Astrocyte of the cerebellum (primary cell): Measurements from ENCODE around the gene ACACA.
"Not testable (repeated sequence)": the region's sequence is repeated elsewhere in the genome, so short reads cannot be mapped to it uniquely, and the experiment has no call there.

ENCODE experiments used
- DNase-seq: peaks from one replicate; pipeline ENCODE4 v3.0.0-alpha.2; 2011; ENCODE audit warnings: low read depth
- H3K4me3 ChIP-seq: 2 replicates; pipeline ENCODE4 v1.5.1; 2011; ENCODE audit warnings: mild to moderate bottlenecking, low read depth, low read length, moderate library complexity
- in situ Hi-C: cut with HindIII; loops from 2 replicates; pipeline ENCODE4 v1.10.0; 2017; ENCODE audit warnings: low sequenced_read_pairs
- TF ChIP-seq, protein P1 (sequence below): IDR thresholded peaks from 2 replicates; pipeline ENCODE4 v1.5.1; 2012; ENCODE audit warnings: low read length, low read depth, moderate library complexity, mild to moderate bottlenecking; ENCODE audit errors: missing control alignments

ACACA gene

GRCh38 chr17:37422971-37423625, 16.5 kb upstream of the ACACA start:
- in situ Hi-C loops: no loop called here
- DNase-seq: no peak
- TF ChIP-seq, protein P1, sequence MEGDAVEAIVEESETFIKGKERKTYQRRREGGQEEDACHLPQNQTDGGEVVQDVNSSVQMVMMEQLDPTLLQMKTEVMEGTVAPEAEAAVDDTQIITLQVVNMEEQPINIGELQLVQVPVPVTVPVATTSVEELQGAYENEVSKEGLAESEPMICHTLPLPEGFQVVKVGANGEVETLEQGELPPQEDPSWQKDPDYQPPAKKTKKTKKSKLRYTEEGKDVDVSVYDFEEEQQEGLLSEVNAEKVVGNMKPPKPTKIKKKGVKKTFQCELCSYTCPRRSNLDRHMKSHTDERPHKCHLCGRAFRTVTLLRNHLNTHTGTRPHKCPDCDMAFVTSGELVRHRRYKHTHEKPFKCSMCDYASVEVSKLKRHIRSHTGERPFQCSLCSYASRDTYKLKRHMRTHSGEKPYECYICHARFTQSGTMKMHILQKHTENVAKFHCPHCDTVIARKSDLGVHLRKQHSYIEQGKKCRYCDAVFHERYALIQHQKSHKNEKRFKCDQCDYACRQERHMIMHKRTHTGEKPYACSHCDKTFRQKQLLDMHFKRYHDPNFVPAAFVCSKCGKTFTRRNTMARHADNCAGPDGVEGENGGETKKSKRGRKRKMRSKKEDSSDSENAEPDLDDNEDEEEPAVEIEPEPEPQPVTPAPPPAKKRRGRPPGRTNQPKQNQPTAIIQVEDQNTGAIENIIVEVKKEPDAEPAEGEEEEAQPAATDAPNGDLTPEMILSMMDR: no peak
- no peak overlapping the region for H3K4me3 ChIP-seq

DNA sequence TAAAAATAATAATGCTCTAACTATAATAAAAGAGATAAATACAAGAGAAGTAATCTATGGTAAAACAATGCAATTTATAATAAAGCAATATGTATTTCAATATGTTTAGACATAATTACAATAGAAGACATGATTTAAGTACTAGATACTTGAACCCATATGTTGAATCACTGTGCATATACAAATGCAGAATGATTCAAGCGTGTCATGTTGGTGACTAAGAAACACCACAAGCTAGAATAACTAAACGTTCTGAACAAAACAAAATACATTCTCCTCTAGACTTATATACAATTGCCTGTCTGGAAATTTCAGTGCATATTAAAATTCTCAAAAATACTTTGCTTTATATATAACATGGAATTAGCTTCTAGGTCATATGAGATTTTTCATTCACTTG, 11.2 kb upstream of the ACACA start:
- no peak for DNase-seq
- in situ Hi-C loops: no loop called here
- TF ChIP-seq, protein P1: no peak
- no peak overlapping the region for H3K4me3 ChIP-seq

DNA sequence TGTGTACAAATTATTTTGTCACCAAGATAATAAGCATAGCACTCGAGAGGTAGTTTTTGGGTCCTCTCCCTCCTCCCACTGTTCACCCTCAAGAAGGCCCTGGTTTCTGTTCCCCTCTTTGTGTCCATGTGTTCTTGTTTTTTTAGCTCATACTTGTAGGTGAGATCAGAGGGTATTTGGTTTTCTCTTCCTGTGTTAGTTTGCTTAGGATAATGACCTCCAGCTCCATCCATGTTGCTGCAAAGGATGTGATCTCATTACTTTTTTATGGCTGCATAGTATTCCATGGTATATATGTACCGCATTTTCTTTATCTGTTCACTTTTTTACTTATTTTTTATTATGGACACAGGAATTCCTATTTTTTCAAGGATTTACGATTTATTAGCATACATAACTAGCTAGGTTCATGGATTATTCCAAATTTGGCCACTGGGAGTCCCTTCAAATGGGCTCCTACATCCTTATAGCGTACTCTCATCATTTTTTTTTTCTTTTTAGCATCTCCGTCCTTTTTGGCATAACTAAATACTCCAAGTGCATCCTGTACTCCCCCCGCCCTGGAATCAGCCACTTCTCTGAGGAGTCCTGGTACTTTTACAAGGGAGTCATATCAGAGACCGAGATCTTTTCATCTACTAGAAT, 7.4 kb upstream of the ACACA start:
- no peak overlapping the region for H3K4me3 ChIP-seq
- in situ Hi-C loops: no loop called here
- no peak for DNase-seq
- TF ChIP-seq, protein P1: peak; percentile 41

DNA sequence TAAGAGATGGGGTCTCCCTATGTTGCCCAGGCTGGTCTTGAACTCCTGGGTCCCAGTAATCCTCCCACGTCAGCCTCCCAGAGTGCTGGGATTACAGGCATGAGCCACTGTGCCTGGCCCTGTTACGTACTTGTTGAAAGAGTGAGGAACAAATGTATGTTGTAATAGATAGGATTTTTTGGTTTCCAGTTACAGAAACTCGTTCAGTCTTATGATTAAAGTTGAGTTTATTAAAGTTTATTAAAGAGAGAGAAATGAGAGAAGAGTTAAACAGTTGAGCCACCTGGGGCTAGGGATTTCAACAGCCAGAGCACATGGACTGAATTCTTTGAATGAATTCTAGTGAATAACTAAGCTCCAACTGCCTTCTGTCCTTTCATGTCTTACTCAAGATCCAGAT, 3.7 kb upstream of the ACACA start:
- TF ChIP-seq, protein P1: no peak
- no peak overlapping the region for H3K4me3 ChIP-seq
- in situ Hi-C loops: no loop called here
- no peak for DNase-seq

- DNase-seq, H3K4me3 ChIP-seq, in situ Hi-C loops: not testable (repeated sequence)
These were observed 1.5 kb upstream of the ACACA start for GRCh38 chr17:37408145-37408479.

DNA sequence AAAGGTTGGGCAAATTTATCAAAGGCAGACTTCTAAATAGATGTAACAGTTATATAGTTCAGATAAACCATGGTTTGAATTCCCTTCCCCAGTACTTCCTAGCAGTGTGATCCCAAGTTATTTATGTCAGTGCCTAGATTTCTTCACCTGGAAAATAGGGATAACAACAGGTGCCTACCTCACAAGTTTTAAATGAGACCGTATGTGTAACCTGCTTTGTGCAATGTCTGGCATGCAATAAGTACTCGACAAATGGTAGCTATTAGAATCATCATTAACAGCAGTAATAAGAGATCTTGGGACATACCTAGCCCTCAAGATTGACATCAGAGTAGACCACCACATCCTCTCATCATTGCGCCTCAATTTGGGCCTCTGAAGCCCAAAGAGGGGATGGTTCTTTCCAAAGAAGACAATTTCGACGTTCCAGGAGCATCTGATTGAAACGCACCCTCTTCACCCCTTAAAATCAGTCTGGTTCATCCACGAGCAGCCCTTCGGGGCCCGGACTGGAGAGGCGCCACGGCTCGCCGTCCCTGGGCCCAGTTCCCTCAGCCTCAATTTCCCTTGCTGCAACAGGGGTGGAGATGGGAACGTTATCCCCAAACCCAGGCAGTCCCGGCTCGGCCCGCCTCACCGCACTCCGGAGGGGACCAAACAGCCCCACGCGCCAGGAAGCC, 541 bp downstream of the ACACA start:
- TF ChIP-seq, protein P1: no peak
- no peak for DNase-seq
- peak overlapping the region; percentile 85 for H3K4me3 ChIP-seq
- in situ Hi-C loops: no loop called here

- DNase-seq, in situ Hi-C loops: not testable (repeated sequence)
- peak overlapping the region; percentile 85 for H3K4me3 ChIP-seq
These were observed 1.1 kb downstream of the ACACA start for GRCh38 chr17:37405522-37405921.
